ENCODE results near the gene IRX5.
A peak's percentile ranks its signal among the peaks of the same experiment; 100 is the strongest.

Gene IRX5

DNA sequence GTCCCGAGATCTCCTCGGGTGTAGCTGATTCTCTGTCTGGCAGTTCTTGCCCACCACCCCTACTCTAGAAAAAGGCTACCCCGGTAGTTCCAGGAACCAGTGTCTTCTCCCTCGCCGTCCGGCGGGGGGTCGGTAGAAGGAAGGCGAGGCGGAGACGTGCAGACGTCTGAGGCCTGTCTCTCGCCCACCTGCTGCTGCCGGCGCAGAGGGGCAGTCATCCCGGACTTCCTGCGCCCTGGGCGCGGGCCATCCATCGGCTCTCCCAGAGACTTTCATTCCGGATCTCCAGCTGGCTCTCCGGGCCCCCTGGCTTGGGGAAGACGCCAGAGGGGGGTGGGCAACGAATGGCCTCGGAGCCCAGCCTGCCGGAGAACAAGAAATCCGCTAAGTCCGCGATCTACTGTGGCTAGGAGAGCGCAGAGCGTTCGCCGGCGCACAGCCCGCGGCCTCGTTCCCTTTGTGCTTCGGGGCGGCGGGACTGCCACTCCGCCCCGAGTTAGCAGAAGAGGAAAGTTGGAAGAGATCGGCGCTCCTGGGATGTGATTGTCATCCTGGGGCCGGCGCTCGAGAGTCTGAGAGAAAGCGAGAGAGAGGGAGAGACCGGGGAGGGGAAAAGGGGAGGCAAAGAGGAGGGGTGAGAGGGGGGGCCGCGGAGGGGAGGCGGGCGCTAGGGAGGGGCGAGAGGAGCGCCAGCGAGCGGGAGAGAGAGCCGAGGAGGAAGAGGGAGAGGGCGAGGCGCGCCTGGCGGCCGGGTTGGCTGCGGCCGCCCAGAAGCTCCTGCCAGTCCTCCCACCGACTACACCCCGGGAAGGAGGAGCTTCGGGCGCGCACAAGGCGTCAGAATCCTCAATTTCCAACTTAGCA, at the start of gene IRX5:
Gene IRX5, plus strand, starts transcription at position 861 of the 864 bp plus-strand sequence. CDS start 334 bp downstream, outside the sequence.
- DNase-seq = no peak

DNA sequence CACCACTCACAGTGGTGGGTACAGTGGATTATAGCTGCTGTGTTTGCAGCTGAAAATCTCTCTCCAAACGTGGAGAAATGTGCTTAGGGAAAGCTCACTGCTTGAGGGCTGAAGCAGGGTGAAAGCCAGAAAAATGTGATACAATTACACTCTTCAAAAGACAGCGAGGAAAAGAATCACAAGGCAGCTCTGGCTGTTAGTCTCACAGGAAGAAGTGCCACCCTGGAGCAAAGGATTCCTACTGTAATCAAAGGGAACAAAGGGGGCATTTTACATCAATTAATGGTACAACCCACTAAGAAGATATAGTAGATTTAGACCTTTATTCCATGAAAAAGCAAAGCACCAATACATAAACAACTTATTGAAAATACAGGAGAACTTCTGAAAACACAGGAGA, 48.1 kb upstream of the IRX5 start:
- no peak for DNase-seq

DNA sequence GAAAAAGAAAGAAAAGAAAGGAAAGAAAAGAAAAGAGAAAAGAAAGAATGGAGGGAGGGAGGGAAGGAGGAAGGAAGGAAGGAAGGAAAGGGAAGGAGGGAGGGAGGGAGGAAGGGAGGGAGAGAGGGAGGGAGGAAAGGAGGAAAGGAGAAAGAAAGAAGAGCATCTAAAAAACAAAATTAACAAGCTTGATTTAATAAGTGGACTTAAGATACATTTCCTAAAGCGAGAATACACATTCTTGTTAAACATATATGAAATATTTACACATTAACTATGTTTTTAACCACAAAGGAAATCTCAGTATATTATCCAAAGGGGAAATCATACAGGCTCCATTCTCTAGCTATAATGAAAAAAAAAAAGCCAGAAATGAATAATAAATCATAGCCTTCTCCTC, 47.3 kb upstream of the IRX5 start:
- no peak for DNase-seq

GRCh38 chr16:54886078-54886477, 44.6 kb upstream of the IRX5 start:
- DNase-seq = no peak

- no peak for DNase-seq
These were observed 40.3 kb upstream of the IRX5 start for GRCh38 chr16:54890381-54890780.

DNA sequence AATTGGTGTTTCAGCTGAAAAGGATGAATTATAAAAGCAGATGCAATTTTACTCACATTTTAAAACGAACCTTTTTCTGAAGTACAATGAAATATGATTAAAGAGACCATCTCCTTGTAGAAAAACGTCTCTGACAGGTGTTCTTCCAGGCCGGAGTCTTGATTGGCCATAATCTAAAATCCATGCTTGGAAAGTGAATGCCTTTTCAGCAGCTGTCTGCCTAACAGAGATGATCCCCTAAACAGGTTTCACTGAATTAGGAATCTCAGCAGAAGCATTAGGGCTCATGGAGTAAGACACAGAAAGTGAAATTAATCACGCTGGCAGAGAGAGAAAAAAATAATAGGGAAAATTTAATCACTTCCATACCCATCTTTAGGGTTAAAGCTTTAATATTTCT, 39.3 kb upstream of the IRX5 start:
- no peak for DNase-seq

GRCh38 chr16:54892981-54893380, 37.7 kb upstream of the IRX5 start:
- no peak for DNase-seq

DNA sequence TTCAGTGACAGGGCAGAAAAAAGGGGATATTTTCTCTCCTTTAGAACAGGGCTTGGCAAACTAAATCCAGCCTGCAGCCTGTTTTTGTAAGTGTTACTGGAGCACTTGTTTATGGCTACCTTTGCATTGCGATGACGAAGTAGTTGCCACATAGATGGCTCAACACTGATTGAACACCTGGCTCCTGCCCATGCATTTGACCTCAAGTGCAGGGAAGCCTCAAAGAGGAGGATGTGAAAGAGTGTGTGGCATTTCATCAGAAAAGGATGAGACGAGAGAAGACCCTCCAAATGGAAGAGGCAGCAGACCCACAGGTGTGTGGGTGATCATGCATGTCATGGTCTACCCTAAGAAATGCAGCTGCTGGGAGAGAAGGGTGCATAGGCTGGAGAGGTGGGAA, 32.7 kb upstream of the IRX5 start:
- DNase-seq = no peak

GRCh38 chr16:54901606-54902005, 29.1 kb upstream of the IRX5 start:
- DNase-seq = no peak

GRCh38 chr16:54903047-54903446, 27.6 kb upstream of the IRX5 start:
- DNase-seq = no peak

DNA sequence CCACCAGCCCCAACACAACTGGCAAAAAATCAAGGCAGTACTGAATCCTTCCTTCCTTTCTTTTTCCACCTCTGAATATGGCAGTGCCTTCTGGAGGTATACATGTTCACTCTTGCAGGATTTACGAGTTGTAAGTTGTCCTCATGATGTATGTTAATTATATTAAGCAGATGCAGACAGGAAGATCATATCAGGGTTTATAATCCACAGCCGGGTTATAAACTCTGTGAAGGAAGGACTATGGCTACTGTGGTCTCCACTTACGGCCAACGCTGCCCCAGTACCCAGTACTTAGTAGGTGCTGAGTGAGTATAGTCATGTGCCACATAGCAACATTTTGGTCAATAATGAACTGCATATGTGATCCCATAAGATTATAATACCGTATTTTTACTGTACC, 19.6 kb upstream of the IRX5 start:
- DNase-seq = no peak

- no peak for DNase-seq
These were observed 17.9 kb upstream of the IRX5 start for GRCh38 chr16:54912720-54913119.

- no peak for DNase-seq
These were observed 9.3 kb upstream of the IRX5 start for GRCh38 chr16:54921206-54921824.

- DNase-seq = no peak
These were observed 7.6 kb upstream of the IRX5 start for GRCh38 chr16:54923055-54923473.

- DNase-seq = no peak
These were observed 6.7 kb upstream of the IRX5 start for GRCh38 chr16:54923988-54924387.

DNA sequence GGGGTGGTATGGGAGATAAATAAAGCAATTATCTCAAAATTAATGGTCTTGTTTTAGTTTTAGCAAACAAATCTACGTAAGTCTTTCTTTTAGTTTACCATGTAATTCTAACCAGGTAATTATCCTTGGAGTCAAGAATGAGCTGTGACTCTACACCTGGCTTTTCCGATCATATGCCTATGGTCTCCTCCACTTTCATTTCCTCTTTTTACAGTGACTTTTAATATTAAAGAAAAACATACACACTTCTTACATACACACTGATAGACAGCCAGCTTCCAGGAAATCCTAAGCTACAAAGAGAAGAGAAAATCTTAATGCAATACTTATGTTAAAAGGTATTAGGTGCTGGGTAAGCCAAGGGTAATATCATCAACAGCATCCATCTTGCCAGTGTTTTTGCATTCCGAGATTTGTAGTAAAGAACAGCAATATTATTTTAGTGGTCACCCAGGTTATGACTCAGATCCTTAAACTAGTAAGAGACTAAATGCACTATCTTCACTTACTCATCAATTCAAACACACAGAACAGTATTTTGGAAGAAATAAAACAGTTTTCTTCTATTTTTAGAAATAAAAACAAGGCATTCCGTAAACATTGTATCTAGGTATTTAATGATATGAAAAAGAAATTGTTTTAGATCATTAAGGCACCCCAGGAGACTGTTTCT, 4.4 kb upstream of the IRX5 start:
- DNase-seq = no peak

GRCh38 chr16:54927125-54928015, 3.3 kb upstream of the IRX5 start:
- DNase-seq = no peak

- DNase-seq = no peak
These were observed 2.7 kb upstream of the IRX5 start for GRCh38 chr16:54928016-54928356.

- DNase-seq = peak; percentile 36
These were observed 2.1 kb upstream of the IRX5 start for GRCh38 chr16:54928411-54929089.

DNA sequence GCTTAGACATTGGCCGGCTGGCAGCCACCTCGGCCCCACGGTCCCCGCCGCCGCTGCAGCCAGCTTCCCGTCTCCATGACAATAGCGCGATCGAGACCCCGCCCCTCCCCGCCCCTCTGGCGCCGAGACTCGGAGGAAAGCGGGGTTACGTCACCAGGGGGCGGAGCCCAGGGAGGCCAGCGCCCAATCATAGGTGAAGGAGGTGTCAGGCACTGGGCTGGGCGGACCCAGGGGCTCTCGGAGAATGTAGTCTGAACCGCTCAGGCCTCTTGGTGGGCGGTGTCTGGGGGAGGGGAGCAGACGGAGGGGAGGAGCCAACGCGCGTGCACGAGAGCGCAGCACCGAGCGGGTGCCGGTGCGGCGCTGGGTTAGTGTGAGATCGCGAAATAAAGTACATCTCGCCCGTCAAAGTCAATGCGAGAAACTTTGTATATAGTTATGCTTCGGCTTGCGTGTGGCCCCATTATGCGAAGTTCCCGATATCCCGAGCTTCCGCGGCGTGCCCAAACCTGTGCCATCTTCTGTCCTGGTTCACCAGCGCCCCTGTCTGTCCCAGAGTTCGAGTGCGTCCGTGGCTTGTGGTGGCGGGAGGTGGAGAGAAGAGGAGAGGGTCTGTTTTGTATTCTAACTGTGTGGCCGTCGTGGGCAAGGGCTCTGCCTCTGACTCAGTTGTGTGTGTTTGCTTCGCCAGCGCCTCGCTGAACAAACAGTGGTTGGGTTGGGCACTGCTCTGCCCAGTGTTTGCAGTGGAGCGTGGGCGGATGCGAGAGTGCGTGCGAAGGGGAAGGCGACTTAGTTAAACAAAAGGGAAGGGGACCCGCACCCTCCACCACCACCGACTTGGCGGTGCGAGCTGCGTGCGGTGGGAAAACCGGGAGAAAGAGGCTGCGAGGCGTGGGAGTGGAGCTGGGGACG, 1.3 kb upstream of the IRX5 start:
- DNase-seq = peak; percentile 93

- DNase-seq = no peak
These were observed 129 bp downstream of the IRX5 start for GRCh38 chr16:54930869-54931119.

All from activated CD8-positive, alpha-beta memory T cell treated with anti-CD3 and anti-CD28 coated beads, Interleukin-2, amount 50 U/mL, for 4 hours (primary cell).